ENCODE results near the gene SCN5A.

Gene SCN5A

DNA sequence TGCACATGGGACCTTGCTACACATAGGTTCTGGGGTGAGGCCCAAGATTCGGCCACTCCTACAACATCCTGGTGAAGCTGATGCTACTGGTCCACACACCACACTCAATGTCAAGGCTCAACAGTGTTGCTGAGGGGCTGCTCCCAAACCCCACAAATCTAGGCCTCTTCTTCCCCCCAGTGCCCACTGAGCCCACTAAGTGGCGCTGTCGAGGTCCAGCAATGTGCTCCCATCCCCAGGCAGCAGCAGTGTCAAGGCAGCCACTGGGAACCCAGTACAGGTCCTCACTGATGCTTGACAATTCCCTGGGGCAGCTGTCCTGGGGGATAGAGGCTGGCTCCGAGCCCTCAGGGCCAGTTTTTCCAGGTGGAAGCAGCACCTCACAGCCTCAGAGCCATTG is 21.5 kb downstream of the SCN5A start:
- H3K27ac Mint-ChIP-seq, result no peak overlapping the region
- H3K27me3 Mint-ChIP-seq, result peaks cover 6% of the 10 kb centered on the region
- intact Hi-C loops (cut with micrococcal nuclease), result no loop called here
- no peak overlapping the region for H3K4me3 Mint-ChIP-seq
- H3K36me3 Mint-ChIP-seq (ENCODE audit: low read depth), result no peaks in the 10 kb centered on the region
- H3K4me1 Mint-ChIP-seq (ENCODE audit: low read depth), result no peaks in the 10 kb centered on the region
- no peaks in the 10 kb centered on the region for H3K9me3 Mint-ChIP-seq

- Mint-ChIP-seq H3K4me3 (no peak overlapping the region), H3K27ac (no peak overlapping the region), H3K9me3 (no peaks in the 10 kb centered on the region), H3K4me1 (ENCODE audit: low read depth) (no peaks in the 10 kb centered on the region), H3K27me3 (peaks cover 1% of the 10 kb centered on the region), H3K36me3 (ENCODE audit: low read depth) (no peaks in the 10 kb centered on the region)
- intact Hi-C loops (cut with micrococcal nuclease), result no loop called here
These were observed 23.3 kb downstream of the SCN5A start for GRCh38 chr3:38626171-38626570.

GRCh38 chr3:38623539-38623938 is 25.9 kb downstream of the SCN5A start:
- intact Hi-C loops (cut with micrococcal nuclease), result no loop called here
- Mint-ChIP-seq H3K4me3 (no peak overlapping the region), H3K4me1 (ENCODE audit: low read depth) (no peaks in the 10 kb centered on the region), H3K27ac (no peak overlapping the region), H3K36me3 (ENCODE audit: low read depth) (no peaks in the 10 kb centered on the region), H3K27me3 (no peaks in the 10 kb centered on the region), H3K9me3 (no peaks in the 10 kb centered on the region)

- Mint-ChIP-seq H3K4me1 (ENCODE audit: low read depth) (no peaks in the 10 kb centered on the region), H3K36me3 (ENCODE audit: low read depth) (no peaks in the 10 kb centered on the region), H3K27ac (no peak overlapping the region), H3K9me3 (no peaks in the 10 kb centered on the region), H3K4me3 (no peak overlapping the region), H3K27me3 (no peaks in the 10 kb centered on the region)
- intact Hi-C loops (cut with micrococcal nuclease), result no loop called here
These were observed 27.2 kb downstream of the SCN5A start for GRCh38 chr3:38622336-38622735.

DNA sequence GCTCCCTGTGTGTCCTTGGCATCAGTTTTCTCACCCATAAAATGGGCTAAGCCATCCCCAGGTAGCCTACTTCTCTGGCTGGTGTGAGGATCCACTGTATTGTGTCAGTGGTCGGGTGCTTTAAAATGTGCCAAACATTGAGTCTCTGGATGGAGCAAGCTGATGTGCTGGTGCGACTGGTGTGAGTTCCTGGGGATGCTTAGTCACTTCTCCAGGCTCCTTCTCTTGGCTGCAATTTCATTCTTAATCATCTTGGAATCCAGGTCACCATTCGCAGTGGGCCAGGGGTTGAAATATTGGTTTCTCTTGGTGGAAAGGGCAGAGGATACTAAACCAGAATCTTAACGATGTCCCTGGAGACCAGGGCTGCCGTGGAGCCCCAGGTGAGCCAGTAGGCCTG is 29.3 kb downstream of the SCN5A start:
- no peaks in the 10 kb centered on the region for H3K36me3 Mint-ChIP-seq (ENCODE audit: low read depth)
- no peaks in the 10 kb centered on the region for H3K9me3 Mint-ChIP-seq
- H3K27me3 Mint-ChIP-seq, result no peaks in the 10 kb centered on the region
- H3K27ac Mint-ChIP-seq, result no peak overlapping the region
- no peak overlapping the region for H3K4me3 Mint-ChIP-seq
- intact Hi-C loops (cut with micrococcal nuclease), result no loop called here
- no peaks in the 10 kb centered on the region for H3K4me1 Mint-ChIP-seq (ENCODE audit: low read depth)

GRCh38 chr3:38618343-38618742 is 31.1 kb downstream of the SCN5A start:
- Mint-ChIP-seq H3K27me3 (no peaks in the 10 kb centered on the region), H3K4me3 (no peak overlapping the region), H3K9me3 (no peaks in the 10 kb centered on the region), H3K4me1 (ENCODE audit: low read depth) (no peaks in the 10 kb centered on the region), H3K36me3 (ENCODE audit: low read depth) (no peaks in the 10 kb centered on the region), H3K27ac (no peak overlapping the region)
- intact Hi-C loops (cut with micrococcal nuclease), result no loop called here

DNA sequence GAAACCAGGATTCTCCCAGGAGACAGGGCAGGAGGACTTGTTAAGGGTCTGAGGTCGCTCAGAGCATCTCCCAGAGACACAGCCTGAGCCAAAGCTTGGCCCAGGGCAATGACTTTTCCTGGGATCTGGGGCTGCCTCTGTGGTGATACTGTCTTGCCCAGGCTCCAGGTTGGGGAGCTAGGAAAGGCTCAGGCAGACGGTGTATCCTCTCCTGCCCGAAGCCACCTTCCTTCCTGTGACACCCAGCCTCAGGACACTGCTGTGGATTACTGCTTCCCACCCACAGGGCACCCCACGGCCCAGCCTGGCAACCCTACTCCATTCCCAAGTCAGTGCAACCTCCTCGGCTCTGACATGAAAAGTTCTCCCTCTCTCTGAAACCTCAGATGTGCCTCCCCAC is 31.9 kb downstream of the SCN5A start:
- Mint-ChIP-seq H3K36me3 (ENCODE audit: low read depth) (no peaks in the 10 kb centered on the region), H3K27ac (no peak overlapping the region), H3K9me3 (no peaks in the 10 kb centered on the region), H3K27me3 (no peaks in the 10 kb centered on the region), H3K4me3 (no peak overlapping the region), H3K4me1 (ENCODE audit: low read depth) (no peaks in the 10 kb centered on the region)
- intact Hi-C loops (cut with micrococcal nuclease), result no loop called here

- intact Hi-C loops (cut with micrococcal nuclease), result no loop called here
- no peaks in the 10 kb centered on the region for H3K4me1 Mint-ChIP-seq (ENCODE audit: low read depth)
- no peaks in the 10 kb centered on the region for H3K27me3 Mint-ChIP-seq
- no peak overlapping the region for H3K4me3 Mint-ChIP-seq
- no peaks in the 10 kb centered on the region for H3K36me3 Mint-ChIP-seq (ENCODE audit: low read depth)
- H3K9me3 Mint-ChIP-seq, result no peaks in the 10 kb centered on the region
- no peak overlapping the region for H3K27ac Mint-ChIP-seq
These were observed 32.4 kb downstream of the SCN5A start for GRCh38 chr3:38617137-38617536.

GRCh38 chr3:38616658-38617057 is 32.8 kb downstream of the SCN5A start:
- no peaks in the 10 kb centered on the region for H3K27me3 Mint-ChIP-seq
- no peaks in the 10 kb centered on the region for H3K9me3 Mint-ChIP-seq
- H3K4me3 Mint-ChIP-seq, result no peak overlapping the region
- intact Hi-C loops (cut with micrococcal nuclease), result no loop called here
- H3K4me1 Mint-ChIP-seq (ENCODE audit: low read depth), result no peaks in the 10 kb centered on the region
- no peaks in the 10 kb centered on the region for H3K36me3 Mint-ChIP-seq (ENCODE audit: low read depth)
- no peak overlapping the region for H3K27ac Mint-ChIP-seq

DNA sequence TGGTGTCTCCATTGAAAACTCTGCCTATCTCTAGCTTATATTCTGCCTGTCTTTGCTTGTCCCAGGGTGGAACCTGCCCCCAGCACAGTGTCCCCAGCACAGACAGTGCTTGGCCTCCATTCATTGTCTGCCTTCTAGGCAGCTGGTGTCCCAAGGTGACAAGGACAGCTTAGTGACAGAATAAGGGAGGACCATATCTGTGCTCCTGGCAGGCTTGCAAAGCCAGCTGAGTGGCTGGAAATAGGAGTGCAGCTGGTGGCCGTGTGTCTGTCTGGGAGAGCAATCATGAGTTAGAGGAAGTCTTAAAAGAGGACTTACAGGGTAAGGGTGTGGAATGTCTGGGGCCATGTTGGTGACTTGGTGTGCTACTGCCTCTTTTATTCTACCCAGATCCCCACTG is 33.4 kb downstream of the SCN5A start:
- Mint-ChIP-seq H3K4me3 (no peak overlapping the region), H3K36me3 (ENCODE audit: low read depth) (no peaks in the 10 kb centered on the region), H3K9me3 (no peaks in the 10 kb centered on the region), H3K27ac (no peak overlapping the region), H3K4me1 (ENCODE audit: low read depth) (no peaks in the 10 kb centered on the region), H3K27me3 (no peaks in the 10 kb centered on the region)
- intact Hi-C loops (cut with micrococcal nuclease), result no loop called here

GRCh38 chr3:38614651-38615352 is 34.7 kb downstream of the SCN5A start:
- no peak overlapping the region for H3K4me3 Mint-ChIP-seq
- no peaks in the 10 kb centered on the region for H3K27me3 Mint-ChIP-seq
- intact Hi-C loops (cut with micrococcal nuclease), result no loop called here

DNA sequence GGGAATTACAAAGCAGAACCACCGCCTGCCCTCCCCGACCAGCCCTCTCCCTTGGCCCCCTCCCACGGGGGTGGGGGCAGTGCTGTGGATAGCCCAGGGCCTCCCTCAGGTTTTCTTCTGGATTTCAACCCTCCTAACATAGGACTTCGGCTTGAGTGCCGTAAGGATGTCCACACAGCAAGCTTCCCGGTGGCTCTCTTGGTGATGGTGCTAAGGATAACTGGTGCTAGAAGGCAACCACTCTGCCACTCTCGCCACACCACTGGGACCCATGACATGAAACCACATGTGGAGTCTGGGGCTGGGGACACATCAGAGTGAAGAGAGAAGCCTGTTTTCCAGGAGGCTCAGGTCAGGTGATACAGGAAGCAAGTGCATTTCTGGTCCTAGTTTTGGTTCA is 35.4 kb downstream of the SCN5A start:
- Mint-ChIP-seq H3K27me3 (no peaks in the 10 kb centered on the region), H3K9me3 (no peaks in the 10 kb centered on the region), H3K4me1 (ENCODE audit: low read depth) (no peaks in the 10 kb centered on the region), H3K36me3 (ENCODE audit: low read depth) (no peaks in the 10 kb centered on the region), H3K27ac (no peak overlapping the region), H3K4me3 (no peak overlapping the region)
- intact Hi-C loops (cut with micrococcal nuclease), result no loop called here

More at GRCh38 chr3:38614651-38615352, 34.7 kb downstream of the SCN5A start:
- Mint-ChIP-seq H3K9me3 (no peaks in the 10 kb centered on the region), H3K4me1 (ENCODE audit: low read depth) (no peaks in the 10 kb centered on the region), H3K27ac (no peak overlapping the region), H3K36me3 (ENCODE audit: low read depth) (no peaks in the 10 kb centered on the region)

DNA sequence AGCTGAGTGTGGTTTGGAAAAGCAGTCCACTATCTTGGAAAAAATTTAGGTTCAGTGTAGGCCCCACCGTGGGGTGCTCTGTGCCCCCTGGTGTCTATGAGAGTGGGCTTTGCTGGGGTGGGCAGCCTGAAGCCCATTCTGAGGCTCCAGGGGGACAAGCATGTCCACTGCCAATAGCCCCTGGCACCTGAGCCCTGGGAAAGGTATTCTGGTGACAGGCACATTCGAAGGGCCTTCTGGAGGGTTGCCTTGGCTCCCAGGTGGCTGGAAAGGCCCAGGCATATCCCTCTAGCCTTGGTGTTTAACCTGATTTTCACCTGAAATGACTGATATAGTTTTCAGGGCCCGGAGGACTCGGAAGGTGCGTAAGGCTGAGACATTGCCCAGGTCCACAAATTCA is 36.1 kb downstream of the SCN5A start:
- no peaks in the 10 kb centered on the region for H3K9me3 Mint-ChIP-seq
- H3K27ac Mint-ChIP-seq, result no peak overlapping the region
- no peak overlapping the region for H3K4me3 Mint-ChIP-seq
- intact Hi-C loops (cut with micrococcal nuclease), result no loop called here
- H3K36me3 Mint-ChIP-seq (ENCODE audit: low read depth), result no peaks in the 10 kb centered on the region
- no peaks in the 10 kb centered on the region for H3K4me1 Mint-ChIP-seq (ENCODE audit: low read depth)
- no peaks in the 10 kb centered on the region for H3K27me3 Mint-ChIP-seq

- Mint-ChIP-seq H3K27ac (no peak overlapping the region), H3K4me1 (ENCODE audit: low read depth) (no peaks in the 10 kb centered on the region), H3K36me3 (ENCODE audit: low read depth) (no peaks in the 10 kb centered on the region), H3K9me3 (no peaks in the 10 kb centered on the region), H3K27me3 (no peaks in the 10 kb centered on the region), H3K4me3 (no peak overlapping the region)
- intact Hi-C loops (cut with micrococcal nuclease), result no loop called here
These were observed 37.6 kb downstream of the SCN5A start for GRCh38 chr3:38611866-38612265.

DNA sequence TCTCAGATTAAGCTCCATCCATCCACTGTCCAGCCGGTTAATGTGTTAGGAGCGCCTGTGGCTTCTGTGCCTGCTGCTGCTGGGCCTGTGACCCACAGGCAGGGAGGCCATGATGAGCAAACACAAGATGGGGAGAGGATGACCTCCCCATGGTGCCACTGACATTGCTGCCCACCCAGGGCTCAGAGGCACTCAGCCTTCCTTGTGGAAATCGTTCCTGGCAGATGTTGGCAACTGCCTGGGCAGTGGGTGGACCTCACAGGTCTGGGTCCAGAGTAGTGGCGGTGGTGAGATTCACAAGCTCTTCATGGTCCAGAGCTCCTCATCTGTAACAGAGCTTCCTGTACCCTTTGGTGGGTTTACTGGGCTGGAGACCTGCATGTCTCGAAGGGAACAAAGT is 38.6 kb downstream of the SCN5A start:
- Mint-ChIP-seq H3K4me3 (no peak overlapping the region), H3K27ac (no peak overlapping the region), H3K27me3 (no peaks in the 10 kb centered on the region), H3K36me3 (ENCODE audit: low read depth) (no peaks in the 10 kb centered on the region), H3K9me3 (no peaks in the 10 kb centered on the region), H3K4me1 (ENCODE audit: low read depth) (no peaks in the 10 kb centered on the region)
- intact Hi-C loops (cut with micrococcal nuclease), result no loop called here

Measured in dendritic cell treated with granulocyte-macrophage colony-stimulating factor and Interleukin-4, amounts not matched to agents 40 ng/mL and 50 ng/mL, for 4 days (primary cell).